PC-3 (cell line): ENCODE data around the gene TAS2R14. TPM values are rescaled to one million over a fixed set of nuclear protein-coding genes. Genes with fewer than 3 reads are reported as not detected.

Source experiments
- ATAC-seq: fragments of 200-7000 bp; cut with Tn5 transposase; 2 replicates; pipeline ENCODE4 v1.9.1; 2020; ENCODE audit warnings: mild to moderate bottlenecking, moderate library complexity
- BruUV-seq: library from RNA; stranded (reverse); fragments of 400-500 nt; replicated peaks from 2 replicates; lab custom pipeline; 2021; lab: Mats Ljungman, UMichigan
- CTCF ChIA-PET: fragments of 300-600 bp; sonication (Branson Sonifier 250); formaldehyde crosslinking; loops from one replicate; lab custom pipeline; 2022; ENCODE audit warnings: antibody characterized with exemption; lab: Charles Lee
- POLR2A ChIA-PET: fragments of 300-600 bp; sonication (Branson Sonifier 250); formaldehyde crosslinking; loops from one replicate; lab custom pipeline; 2022; ENCODE audit warnings: antibody characterized with exemption; ENCODE audit not compliant: unreplicated experiment; lab: Charles Lee
- DNase-seq: peaks from one replicate; pipeline ENCODE4 v3.0.0-alpha.2; 2015
- H2AFZ ChIP-seq: fragments of 300-600 bp; sonication (generic); 2 replicates; pipeline ENCODE4 v1.6.0; 2016; ENCODE audit warnings: antibody characterized with exemption, low read length
- H3F3A ChIP-seq: fragments of 300-600 bp; sonication (generic); one replicate; pipeline ENCODE4 v1.6.0; 2017; ENCODE audit warnings: antibody characterized with exemption, low read length, control low read depth, mild to moderate bottlenecking; ENCODE audit not compliant: unreplicated experiment
- H3K27ac ChIP-seq: fragments of 300-600 bp; sonication (generic); 2 replicates; pipeline ENCODE4 v1.5.1; 2016; ENCODE audit warnings: mild to moderate bottlenecking, low read length
- H3K27me3 ChIP-seq: fragments of 300-600 bp; sonication (generic); 2 replicates; pipeline ENCODE4 v1.6.1; 2016; ENCODE audit warnings: low read length, mixed read lengths
- H3K36me3 ChIP-seq: fragments of 300-600 bp; sonication (generic); 2 replicates; pipeline ENCODE4 v1.6.1; 2016; ENCODE audit warnings: low read depth, mixed run types, low read length, mixed read lengths
- H3K4me1 ChIP-seq: fragments of 300-600 bp; sonication (generic); 2 replicates; pipeline ENCODE4 v1.5.1; 2016; ENCODE audit warnings: low read length; ENCODE audit not compliant: insufficient read depth
- H3K4me2 ChIP-seq: fragments of 300-600 bp; sonication (generic); 2 replicates; pipeline ENCODE4 v1.6.0; 2016; ENCODE audit warnings: low read length
- H3K4me3 ChIP-seq: fragments of 300-600 bp; sonication (generic); 2 replicates; pipeline ENCODE4 v1.5.1; 2016; ENCODE audit warnings: mild to moderate bottlenecking, low read length, mixed read lengths
- H3K79me2 ChIP-seq: fragments of 300-600 bp; sonication (generic); 2 replicates; pipeline ENCODE4 v1.6.1; 2017; ENCODE audit warnings: low read length, mixed read lengths
- H3K9ac ChIP-seq: fragments of 300-600 bp; sonication (generic); 2 replicates; pipeline ENCODE4 v1.6.0; 2016; ENCODE audit warnings: mild to moderate bottlenecking, low read length
- H3K9me2 ChIP-seq: fragments of 300-600 bp; sonication (generic); replicated peaks from 2 replicates; pipeline ENCODE4 v1.6.1; 2016; ENCODE audit warnings: mixed run types, low read length, mixed read lengths
- H3K9me3 ChIP-seq: fragments of 300-600 bp; sonication (generic); 2 replicates; pipeline ENCODE4 v1.6.1; 2016; ENCODE audit warnings: low read length, mixed read lengths
- H4K20me1 ChIP-seq: fragments of 300-600 bp; sonication (generic); 2 replicates; pipeline ENCODE4 v1.6.1; 2016; ENCODE audit warnings: low read length, mixed read lengths
- EZH2 ChIP-seq: fragments of 300-600 bp; sonication (generic); IDR thresholded peaks from one replicate; pipeline ENCODE4 v1.6.1; 2017; ENCODE audit warnings: antibody characterized with exemption, mild to moderate bottlenecking, low read length; ENCODE audit not compliant: unreplicated experiment
- EZH2phosphoT487 ChIP-seq: fragments of 300-600 bp; sonication (generic); IDR thresholded peaks from 2 replicates; pipeline ENCODE4 v1.6.1; 2018; ENCODE audit warnings: mild to moderate bottlenecking, antibody characterized with exemption, low read length, borderline replicate concordance
- intact Hi-C: fragments of 100-400 bp; cut with micrococcal nuclease; formaldehyde crosslinking; loops from 2 replicates; pipeline ENCODE4 v1.9.0; 2023
- total RNA-seq: library from RNA; depleted of rRNA; stranded (reverse); fragments of >200 nt; gene quantifications from 2 replicates; pipeline ENCODE4 v1.2.3, GENCODE V29; 2014
- TF ChIP-seq, protein P1 (sequence below): fragments of 300-600 bp; sonication (generic); conservative IDR thresholded peaks from 2 replicates; pipeline ENCODE4 v1.5.1; 2017; ENCODE audit warnings: antibody characterized with exemption, low read depth, mild to moderate bottlenecking, low read length

TAS2R14 gene
- total RNA-seq, 1 experiment from 2014 or later = 1.8 TPM

DNA sequence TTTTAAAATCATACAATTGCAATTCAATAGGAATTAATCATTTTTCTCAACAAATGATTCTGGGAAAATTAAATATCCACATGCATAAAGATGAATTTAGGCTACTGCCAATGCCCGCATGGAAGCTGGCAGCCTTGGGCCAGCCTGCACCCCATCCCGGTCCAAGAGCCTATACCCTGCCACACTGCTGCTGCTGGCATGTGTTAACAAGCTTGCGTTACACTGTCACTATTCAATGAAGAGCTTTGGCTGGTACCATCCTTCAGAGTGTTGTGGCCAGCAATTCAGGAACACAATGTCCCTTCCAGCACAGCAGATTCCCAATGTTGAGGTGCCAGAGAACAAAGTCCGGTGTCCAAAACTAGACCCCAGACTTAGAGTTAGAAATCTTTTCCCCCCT is 13.6 kb upstream of the TAS2R14 start:
- ChIA-PET CTCF (no interaction called here), POLR2A (no interaction called here)
- H3K79me2 ChIP-seq = no peaks in the 10 kb centered on the region
- H2AFZ ChIP-seq = no peak overlapping the region
- intact Hi-C loops = no loop called here
- no peaks in the 10 kb centered on the region for H3K36me3 ChIP-seq
- H3F3A ChIP-seq = no peaks in the 10 kb centered on the region
- DNase-seq (no peak), ATAC-seq (no peak)
- no peaks in the 10 kb centered on the region for H3K27me3 ChIP-seq
- H3K4me2 ChIP-seq = no peak overlapping the region
- no peaks in the 10 kb centered on the region for H4K20me1 ChIP-seq
- TF ChIP-seq, protein P1, sequence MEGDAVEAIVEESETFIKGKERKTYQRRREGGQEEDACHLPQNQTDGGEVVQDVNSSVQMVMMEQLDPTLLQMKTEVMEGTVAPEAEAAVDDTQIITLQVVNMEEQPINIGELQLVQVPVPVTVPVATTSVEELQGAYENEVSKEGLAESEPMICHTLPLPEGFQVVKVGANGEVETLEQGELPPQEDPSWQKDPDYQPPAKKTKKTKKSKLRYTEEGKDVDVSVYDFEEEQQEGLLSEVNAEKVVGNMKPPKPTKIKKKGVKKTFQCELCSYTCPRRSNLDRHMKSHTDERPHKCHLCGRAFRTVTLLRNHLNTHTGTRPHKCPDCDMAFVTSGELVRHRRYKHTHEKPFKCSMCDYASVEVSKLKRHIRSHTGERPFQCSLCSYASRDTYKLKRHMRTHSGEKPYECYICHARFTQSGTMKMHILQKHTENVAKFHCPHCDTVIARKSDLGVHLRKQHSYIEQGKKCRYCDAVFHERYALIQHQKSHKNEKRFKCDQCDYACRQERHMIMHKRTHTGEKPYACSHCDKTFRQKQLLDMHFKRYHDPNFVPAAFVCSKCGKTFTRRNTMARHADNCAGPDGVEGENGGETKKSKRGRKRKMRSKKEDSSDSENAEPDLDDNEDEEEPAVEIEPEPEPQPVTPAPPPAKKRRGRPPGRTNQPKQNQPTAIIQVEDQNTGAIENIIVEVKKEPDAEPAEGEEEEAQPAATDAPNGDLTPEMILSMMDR = no peak
- TF ChIP-seq EZH2 (no peak), EZH2phosphoT487 (no peak)
- no peaks in the 10 kb centered on the region for H3K9me2 ChIP-seq
- H3K27ac ChIP-seq = no peak overlapping the region
- no peaks in the 10 kb centered on the region for H3K4me1 ChIP-seq
- no peak overlapping the region for H3K4me3 ChIP-seq
- no TSS peak for BruUV-seq
- H3K9me3 ChIP-seq = no peaks in the 10 kb centered on the region
- no peak overlapping the region for H3K9ac ChIP-seq

DNA sequence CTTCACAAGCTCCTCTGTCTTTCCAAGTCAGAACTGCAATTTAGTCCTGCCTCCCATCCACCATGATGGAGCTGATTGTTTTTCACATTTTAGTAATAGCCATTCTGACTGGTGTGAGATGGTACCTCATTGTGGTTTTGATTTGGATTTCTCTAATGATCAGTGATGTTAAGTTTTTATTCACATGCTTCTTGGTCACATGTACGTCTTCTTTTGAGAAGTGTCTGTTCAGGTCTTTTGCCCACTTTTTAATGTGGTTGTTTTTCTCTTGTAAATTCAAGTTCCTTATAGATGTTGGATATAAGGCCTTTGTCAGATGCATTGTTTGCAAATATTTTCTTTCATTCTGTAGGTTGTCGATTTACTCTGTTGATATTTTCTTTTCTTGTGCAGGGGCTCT is 4.1 kb upstream of the TAS2R14 start:
- CTCF ChIA-PET = no interaction called here
- H3K27ac ChIP-seq = no peak overlapping the region
- no peak overlapping the region for H3K4me2 ChIP-seq

DNA sequence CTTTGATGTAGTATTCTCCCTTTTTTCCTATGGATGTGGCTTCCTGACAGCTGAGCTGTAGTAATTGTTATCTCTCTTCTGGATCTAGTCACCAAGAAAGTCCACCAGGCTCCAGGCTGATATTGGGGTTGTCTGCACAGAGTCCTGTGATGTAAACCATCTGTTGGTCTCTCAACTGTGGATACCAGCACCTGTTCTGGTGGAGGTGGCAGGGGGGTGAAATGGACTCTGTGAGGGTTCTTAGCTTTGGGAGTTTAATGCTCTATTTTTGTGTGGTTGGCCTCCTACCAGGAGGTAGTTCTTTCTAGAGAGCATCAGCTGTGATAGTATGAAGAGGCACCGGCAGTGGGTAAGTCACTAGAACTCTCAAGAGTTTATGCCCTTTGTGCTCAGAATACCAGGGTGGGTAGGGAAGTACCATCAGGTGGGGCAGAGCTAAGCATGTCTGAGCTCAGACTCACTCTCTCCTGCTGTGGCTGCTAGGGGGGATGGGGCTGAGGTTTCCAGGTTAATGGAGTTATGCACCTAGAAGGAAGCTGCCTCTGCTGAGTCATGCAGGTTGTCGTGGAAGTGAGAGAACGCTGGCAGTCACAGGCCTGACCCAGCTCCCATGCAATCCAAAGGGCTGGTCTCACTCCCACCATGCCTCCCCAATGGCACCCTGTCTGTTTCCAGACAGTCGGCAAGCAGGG is 3.0 kb upstream of the TAS2R14 start:
- Histone ChIP-seq H3K4me2 (peak overlapping the region; percentile 6; the same call in 1 of the 2 replicates), H2AFZ (peak overlapping the region; percentile 65), H3K4me3 (no peak overlapping the region), H3K9me2 (no peaks in the 10 kb centered on the region), H3K27me3 (no peaks in the 10 kb centered on the region), H3K79me2 (no peaks in the 10 kb centered on the region), H3K9ac (peak overlapping the region; percentile 5; the same call in 1 of the 2 replicates), H3K4me1 (peaks cover 11% of the 10 kb centered on the region), H3F3A (no peaks in the 10 kb centered on the region), H3K27ac (peak overlapping the region; percentile 59), H4K20me1 (no peaks in the 10 kb centered on the region), H3K36me3 (no peaks in the 10 kb centered on the region), H3K9me3 (no peaks in the 10 kb centered on the region; the same call in 1 of the 2 replicates)
- TF ChIP-seq EZH2 = no peak
- TF ChIP-seq EZH2phosphoT487 = no peak
- TF ChIP-seq, protein P1 = no peak
- no TSS peak for BruUV-seq
- DNase-seq = peak; percentile 77
- POLR2A ChIA-PET = no interaction called here
- intact Hi-C loops = no loop called here
- ATAC-seq = peak; percentile 87
- CTCF ChIA-PET = no interaction called here

More for the DNA sequence above, 4.1 kb upstream of the TAS2R14 start:
- Histone ChIP-seq H3K4me1 (peaks cover 11% of the 10 kb centered on the region), H3F3A (no peaks in the 10 kb centered on the region), H3K4me3 (no peak overlapping the region), H3K9me3 (no peaks in the 10 kb centered on the region; the same call in 1 of the 2 replicates), H4K20me1 (no peaks in the 10 kb centered on the region), H3K9me2 (no peaks in the 10 kb centered on the region), H3K9ac (no peak overlapping the region), H2AFZ (no peak overlapping the region), H3K36me3 (no peaks in the 10 kb centered on the region), H3K27me3 (no peaks in the 10 kb centered on the region), H3K79me2 (no peaks in the 10 kb centered on the region)
- no TSS peak for BruUV-seq
- no peak for DNase-seq
- ATAC-seq = no peak
- TF ChIP-seq EZH2phosphoT487 = no peak
- TF ChIP-seq, protein P1 = no peak
- TF ChIP-seq EZH2 = no peak
- intact Hi-C loops = no loop called here
- POLR2A ChIA-PET = no interaction called here
